HEK293T (cell line): ENCODE results near the gene DPYSL4.

Experiments used
- LEF1 ChIP-seq: fragments of 450-650 bp; IDR thresholded peaks from 2 replicates; pipeline ENCODE4 v1.6.1; 2017; ENCODE audit warnings: mild to moderate bottlenecking, borderline replicate concordance
- SP1 ChIP-seq: fragments of 450-650 bp; IDR thresholded peaks from 2 replicates; pipeline ENCODE4 v1.6.1; 2017

DNA sequence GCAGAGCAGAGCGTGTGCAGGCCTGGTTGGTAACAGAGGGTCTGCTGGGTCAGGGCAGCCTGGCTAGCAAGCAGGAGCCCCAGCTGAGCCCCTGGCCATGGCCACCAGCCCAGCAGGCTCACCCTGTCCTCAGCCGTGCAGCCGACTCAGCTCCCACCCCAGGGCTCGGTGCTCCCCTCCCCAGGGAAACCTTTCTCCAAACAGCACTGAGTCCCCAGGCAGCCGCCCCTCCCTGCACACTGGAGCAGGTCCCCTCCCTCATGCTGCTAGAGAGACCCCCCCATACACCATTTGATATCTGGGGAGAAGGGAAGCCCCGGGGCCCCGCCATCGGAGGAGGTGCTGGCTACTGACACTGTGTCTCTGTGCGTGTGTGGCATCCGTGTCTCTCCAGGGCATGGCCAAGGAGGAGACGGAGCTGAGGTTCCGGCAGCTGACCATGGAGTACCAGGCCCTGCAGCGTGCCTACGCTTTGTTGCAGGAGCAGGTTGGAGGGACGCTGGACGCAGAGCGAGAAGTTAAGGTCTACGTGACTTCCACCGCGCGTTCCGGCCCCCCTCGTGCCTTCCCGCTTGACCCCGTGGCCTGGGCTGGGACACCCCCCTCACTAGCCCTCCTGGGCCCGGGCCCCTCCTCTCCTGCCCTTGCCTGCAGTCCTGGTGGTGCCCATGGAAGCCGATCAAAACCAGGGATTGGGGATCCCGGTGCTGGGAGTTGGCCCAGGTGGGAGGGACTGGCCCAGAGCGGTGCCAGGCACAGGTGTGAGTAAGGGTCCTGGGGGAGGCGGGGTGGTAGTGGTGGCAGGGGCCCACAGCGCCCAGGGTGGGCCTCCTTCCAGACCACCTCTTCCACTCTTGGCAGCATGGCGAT is 45.0 kb upstream of the DPYSL4 start:
- TF ChIP-seq SP1 (no peak), LEF1 (no peak)
